WI38 (cell line): ENCODE measurements around the gene ANGPTL2.

ENCODE experiments used
- H3K4me3 ChIP-seq: 2 replicates; pipeline ENCODE4 v1.5.1; 2011; ENCODE audit warnings: low read depth, mild to moderate bottlenecking, control low read depth, low read length
- TF ChIP-seq, protein P1 (sequence below): IDR thresholded peaks from 2 replicates; pipeline ENCODE4 v1.5.1; 2012; ENCODE audit warnings: low read depth, mild to moderate bottlenecking, control low read depth, low read length

ANGPTL2 gene

DNA sequence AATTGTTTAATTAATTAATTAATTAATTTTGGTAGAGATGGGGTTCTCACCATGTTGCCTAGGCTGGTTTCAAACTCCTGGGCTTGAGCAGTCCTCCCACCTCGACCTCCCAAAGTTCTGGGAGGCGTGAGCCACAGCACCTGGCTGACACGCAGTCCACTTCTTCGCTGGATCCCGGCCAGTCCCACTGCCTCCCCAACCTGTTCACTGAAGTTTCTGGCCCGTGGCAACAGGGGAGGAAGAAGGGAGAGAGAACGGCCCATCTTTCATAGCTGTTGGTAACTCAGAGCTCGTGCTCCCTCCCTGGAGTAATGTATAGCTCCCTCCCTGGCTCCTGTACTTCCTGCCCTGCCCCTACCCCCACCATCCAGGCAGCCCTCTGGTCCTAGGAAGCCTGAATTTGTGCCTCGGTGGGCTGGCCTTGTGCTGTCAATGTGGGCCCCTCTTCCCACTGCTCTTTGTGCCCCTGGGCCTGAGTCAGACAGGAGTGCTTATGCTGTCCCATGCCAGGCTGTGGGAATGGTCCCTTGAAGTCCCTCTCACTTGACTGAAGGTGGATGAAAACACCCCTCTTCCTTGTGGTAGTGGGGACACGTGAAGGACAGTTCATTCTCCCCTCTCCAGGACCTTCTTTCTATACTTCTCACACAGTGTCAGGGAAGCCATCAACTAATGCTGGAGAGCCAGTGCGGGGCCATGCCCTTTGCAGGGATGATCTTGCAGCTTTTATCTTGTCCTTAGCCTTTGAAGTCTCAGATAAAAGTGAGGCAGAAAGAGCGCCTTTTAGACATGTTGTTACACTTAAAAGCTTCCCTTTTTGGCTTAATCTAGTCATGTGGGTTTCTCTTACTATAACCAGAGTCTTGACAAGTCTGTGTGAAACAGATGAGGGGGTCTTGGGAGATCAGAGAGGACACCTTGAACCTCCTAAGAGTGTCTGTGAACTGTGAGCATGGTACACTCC lies 38.1 kb downstream of the ANGPTL2 start:
- TF ChIP-seq, protein P1, sequence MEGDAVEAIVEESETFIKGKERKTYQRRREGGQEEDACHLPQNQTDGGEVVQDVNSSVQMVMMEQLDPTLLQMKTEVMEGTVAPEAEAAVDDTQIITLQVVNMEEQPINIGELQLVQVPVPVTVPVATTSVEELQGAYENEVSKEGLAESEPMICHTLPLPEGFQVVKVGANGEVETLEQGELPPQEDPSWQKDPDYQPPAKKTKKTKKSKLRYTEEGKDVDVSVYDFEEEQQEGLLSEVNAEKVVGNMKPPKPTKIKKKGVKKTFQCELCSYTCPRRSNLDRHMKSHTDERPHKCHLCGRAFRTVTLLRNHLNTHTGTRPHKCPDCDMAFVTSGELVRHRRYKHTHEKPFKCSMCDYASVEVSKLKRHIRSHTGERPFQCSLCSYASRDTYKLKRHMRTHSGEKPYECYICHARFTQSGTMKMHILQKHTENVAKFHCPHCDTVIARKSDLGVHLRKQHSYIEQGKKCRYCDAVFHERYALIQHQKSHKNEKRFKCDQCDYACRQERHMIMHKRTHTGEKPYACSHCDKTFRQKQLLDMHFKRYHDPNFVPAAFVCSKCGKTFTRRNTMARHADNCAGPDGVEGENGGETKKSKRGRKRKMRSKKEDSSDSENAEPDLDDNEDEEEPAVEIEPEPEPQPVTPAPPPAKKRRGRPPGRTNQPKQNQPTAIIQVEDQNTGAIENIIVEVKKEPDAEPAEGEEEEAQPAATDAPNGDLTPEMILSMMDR, result no peak

DNA sequence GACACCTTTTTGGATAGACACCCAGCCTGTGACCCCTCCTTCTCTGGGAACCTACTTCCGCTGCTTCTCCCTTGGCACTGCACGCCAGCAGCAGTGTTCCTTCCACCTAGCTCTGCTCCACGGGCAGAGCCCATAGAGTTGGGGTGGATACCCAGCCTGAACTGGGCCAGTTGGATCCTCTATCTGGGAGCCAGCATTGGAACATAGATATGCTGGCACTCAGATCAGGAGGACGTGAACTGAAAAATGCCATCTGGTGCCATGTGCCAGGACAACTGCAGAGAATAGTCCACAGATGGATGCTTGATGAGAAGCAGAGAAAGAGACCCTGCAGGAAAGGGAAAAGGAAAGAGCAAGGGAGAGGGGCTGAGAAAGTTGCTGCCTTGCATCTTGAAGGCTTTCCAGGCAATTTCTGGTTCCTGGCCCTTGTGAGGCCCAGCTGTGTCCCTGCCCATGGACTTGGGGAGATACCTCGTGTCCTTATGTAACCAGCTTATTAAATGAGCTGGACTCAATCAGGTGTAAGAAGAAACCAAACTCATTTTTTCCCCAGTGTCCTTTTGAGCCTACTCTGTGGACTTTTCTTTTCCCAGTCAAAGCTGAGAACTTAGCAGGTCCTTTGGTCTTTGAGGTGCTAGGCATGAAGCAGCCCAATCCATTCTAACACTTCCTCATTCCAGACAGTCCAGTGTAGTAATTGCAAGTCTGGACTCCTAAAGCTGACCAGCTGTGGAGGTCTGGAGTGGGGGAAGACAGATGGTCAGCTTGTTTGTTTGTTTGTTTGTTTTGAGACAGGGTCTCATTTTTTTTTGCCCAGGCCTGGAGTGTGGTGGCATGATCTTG lies 39.1 kb downstream of the ANGPTL2 start:
- H3K4me3 ChIP-seq, result no peak overlapping the region
- TF ChIP-seq, protein P1, result no peak

More for the DNA sequence above, 38.1 kb downstream of the ANGPTL2 start:
- H3K4me3 ChIP-seq, result no peak overlapping the region

DNA sequence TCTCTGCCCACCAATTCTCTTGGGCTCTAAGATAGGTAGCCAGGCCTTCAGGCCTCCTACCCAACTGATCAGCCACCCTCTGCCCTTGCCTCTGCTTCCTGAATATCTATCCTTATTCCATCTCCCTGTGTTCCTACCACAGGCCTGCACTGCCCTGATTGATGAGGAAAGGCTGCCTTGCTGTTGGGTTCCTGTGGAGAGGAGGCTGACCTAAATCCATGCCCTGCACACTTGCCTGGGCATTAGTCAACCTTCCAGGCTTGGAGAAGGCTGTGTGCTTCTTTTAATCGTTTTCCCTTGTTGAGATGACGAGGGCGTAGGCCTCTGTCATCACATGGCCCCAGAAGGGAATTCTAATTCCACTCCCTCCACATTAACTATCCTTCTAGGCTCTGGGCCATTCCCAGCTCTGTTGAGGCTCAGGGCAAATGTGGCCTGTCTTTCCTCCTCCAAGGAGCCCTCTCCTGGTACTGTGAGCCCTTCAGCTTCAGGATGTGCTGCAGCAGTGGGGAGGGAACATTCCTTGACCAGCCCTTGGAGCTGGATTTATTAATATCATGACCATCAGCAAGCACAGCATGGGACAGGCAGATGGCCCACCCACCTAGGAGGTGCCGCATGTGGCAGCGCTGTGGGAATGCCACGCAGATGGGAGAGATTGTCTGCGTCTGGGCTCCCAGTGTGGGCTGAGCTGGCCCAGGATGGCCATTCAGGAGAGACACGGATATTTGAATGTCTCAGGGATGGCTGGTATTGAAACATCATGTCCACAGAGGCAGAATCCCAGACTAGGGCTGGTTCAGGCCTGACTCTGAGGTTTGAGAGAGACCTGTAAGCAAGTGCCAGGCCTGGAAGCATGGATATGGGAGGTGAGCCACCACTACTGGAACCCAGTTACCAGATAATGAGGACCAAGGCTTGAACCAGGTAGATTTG lies 40.9 kb downstream of the ANGPTL2 start:
- TF ChIP-seq, protein P1, result no peak
- no peak overlapping the region for H3K4me3 ChIP-seq

DNA sequence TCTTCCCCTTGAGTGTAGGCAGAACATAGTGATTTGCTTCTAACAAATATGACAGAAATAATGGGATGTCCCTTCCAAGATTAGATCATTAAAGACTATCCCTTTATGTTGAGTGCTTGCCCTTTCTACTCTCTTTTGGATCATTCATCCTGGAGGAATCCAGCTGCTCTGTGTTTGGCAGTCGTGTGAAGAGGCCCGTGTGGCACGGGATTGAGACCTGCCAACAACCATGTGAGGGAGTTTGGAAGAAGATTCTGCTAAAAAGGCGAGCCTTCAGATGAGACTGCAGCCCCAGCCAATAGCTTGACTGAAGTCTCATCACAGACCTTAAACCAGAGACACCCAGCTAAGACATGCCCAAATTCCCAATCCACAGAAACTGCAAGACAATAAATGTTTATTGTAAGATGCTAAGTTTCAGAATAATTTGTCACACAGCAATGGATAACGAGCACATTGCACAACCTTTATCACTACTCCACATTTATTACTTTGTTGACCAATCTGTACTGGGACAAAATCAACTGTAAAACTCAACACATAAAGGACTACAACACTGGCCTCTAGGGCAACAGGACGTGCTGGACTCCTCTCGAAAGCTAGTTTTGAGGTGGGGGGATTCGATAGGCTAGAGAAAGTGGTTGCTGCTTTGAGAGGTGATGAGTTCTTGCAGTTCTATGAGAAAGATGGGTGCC lies 42.8 kb downstream of the ANGPTL2 start:
- TF ChIP-seq, protein P1, result no peak
- no peak overlapping the region for H3K4me3 ChIP-seq

DNA sequence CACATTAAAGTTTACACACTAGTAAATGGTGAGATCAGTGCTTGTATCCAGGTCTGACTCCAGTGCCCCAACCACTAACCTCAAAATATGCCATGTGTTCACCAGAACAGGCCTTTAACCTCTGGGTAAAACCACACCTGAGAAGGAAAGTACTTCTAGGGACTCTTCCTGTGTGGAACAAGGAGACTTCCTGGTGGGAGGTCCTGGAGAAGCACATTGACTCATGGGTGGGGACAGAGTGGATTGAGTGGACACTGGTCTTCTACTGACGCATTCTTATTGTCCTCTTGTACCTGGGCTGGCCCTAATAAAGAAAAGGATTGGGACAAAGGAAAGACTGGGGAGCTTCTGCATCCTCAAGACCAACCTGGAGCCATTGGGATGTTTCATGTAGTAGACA lies 43.4 kb downstream of the ANGPTL2 start:
- TF ChIP-seq, protein P1, result no peak
- H3K4me3 ChIP-seq, result no peak overlapping the region

DNA sequence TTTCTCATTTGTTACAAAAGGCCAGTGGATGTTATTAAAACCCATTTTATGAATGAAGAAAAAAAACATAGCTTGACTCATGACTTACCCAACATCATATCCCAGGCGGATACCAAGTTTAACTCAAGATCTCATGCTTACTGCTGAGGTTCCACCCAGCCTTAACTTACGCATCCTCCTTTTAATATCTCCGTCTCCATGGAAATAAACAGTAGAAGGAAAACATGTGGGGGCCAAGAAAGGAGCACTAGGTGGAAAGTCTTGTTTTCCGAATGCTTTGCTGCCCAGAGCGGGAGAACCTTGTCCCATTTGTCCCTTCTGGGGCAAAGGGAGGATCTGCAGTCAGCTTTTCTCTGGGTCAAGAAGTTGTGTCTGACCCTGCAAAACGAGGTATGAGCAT lies 44.1 kb downstream of the ANGPTL2 start:
- no peak overlapping the region for H3K4me3 ChIP-seq
- TF ChIP-seq, protein P1, result no peak
